Putamen (tissue), 1 donor: ENCODE measurements around the gene VAV2.

Experiments
- DNase-seq: peaks from one replicate; pipeline ENCODE4 v3.0.0-alpha.2; 2016; ENCODE audit warnings: low spot score

Gene VAV2

DNA sequence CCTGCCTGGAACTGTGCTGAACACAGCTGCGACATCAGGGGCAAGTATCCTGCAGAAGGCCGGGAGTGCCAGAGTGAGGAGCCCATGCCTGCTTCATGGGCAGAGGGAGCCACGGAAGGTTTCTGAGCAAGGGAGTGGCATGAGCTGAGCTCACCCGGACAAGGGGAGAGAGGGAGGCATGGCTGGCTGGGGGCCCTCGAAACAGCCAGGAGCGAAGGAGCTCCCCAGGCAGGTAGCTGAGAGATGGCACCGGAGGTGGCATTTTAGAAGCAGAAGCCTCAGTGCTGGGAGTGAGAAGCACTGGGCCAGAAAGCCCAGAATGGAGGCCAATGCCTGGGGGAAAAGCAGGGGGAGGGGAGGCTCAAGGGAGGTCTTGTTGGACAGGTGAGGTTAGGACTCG lies 197.1 kb downstream of the VAV2 start:
- DNase-seq: no peak

DNA sequence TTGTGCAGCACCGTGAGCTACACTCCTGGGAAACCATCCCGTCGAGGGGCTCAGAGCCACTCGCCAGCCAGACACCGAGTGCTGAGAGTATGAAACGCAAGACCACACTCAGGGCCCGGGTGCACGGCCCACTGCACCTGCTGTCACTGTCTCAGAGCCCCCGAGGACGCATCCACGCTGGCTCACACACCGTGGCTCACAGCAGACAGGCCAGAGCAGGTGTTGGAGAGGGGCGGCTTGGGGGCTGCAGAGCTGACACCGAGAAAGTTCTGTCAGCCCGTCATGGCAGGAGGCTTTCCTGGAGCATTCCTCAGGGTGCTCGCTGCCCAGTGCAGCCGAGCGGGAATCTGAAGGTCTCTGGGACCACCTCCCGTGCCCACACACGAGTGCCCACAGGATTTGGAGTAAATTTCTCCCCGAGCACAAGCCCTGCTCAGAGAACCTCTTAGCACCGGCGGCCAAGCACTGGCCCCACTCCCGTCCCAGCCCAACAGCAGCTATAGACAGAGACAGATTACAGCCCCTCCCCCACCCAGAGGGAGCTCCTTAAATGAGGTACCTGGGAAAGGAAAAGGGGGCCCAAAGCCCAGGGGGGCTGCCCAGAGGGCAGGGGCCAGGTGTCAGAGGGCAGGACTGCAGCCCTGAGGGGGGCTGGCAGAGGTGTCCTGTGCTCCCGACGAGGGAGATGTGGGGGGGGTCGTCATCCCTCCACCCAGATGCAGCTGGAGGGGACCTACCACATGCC lies 197.9 kb downstream of the VAV2 start:
- no peak for DNase-seq

DNA sequence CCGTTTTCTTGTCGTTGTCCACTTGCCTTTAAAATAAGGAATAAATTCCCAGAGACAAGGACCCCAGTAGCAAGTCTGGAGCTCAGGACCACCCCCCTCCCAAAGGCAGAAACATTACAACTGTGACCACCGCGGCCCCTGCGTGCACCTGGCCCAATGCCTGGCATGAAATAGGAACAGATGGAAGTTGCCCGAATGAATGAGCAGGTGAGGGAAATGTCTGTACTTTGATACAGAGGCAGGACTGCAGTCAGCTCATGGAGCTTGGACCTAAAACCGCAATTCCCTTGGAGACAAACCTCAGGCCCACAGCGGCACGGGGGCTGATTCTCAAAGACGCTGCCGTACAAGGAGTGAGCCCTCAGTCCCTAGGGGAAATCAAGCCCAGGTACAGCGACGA lies 198.7 kb downstream of the VAV2 start:
- DNase-seq: no peak

DNA sequence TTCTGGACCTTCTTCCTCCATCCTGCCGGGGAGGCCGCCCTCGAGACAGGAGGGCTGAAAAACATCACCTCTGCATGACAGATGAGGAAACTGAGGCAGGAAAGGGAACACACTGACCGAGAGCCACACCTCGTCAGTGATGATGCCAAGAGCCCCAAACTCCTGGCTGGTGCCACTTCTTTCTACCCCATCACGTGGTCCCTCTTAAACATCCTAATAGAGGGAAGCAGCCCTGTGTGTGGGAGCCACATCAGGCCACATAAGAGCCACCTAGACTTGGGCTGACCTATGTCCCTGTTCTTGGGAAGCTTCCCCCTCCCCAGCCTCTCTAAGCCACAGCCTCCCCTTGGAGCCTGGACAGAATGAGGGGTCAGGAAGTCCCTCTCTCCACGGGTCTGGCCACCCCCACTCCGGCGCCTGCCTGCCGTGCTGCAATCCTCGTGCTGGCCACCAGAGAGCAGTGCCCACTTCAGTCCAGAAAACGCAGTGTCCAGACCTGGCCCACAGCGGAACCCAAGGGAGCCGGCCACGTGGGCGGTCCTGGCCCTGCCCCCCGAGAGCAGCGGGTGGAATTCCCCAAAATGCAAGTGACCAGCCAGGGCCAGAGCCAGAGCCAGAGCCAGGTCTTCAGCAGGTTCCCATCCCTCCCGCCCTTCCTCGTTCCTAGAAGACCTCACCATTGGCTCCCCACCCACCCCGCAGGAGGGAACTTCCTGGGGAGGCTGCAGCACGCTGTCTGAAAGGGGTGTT lies 199.2 kb downstream of the VAV2 start:
- DNase-seq: peak; percentile 46

DNA sequence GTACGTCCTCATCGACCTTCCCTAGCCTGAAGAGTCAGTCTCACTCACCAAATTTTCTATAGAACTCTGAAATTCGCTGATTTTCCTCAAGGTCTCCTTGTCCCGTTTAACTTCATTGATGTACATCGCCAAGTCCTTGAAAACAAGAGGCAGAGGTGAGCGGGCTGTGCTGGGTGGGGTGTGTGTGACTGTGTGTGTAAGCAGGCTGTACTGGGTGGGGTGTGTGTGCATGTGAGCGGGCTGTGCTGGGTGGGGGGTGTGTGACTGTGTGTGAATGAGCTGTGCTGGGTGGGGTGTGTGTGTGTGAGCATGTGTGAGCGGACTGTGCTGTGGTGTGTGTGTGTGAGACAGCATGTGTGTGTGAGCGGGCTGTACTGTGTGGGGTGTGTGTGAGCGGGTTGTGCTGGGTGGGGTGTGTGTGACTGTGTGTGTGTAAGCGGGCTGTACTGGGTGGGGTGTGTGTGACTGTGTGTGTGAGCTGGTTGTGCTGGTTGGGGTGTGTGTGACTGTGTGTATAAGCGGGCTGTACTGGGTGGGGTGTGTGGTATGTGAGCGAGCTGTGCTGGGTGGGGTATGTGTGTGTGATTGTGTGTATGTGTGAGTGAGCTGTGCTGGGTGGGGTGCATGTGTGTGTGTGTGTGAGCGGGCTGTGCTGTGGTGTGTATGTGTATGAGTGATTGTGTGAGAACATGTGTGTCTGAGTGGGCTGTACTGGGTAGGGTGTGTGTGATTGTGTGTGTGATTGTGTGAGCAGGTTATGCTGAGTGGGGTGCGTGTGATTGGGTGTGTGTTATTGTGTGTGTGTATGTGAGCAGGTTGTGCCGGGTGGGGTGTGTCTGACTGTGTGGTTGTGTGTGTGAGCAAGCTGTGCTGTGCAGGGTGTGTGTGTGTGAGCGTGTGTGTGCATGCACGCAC lies 200.1 kb downstream of the VAV2 start:
- no peak for DNase-seq

DNA sequence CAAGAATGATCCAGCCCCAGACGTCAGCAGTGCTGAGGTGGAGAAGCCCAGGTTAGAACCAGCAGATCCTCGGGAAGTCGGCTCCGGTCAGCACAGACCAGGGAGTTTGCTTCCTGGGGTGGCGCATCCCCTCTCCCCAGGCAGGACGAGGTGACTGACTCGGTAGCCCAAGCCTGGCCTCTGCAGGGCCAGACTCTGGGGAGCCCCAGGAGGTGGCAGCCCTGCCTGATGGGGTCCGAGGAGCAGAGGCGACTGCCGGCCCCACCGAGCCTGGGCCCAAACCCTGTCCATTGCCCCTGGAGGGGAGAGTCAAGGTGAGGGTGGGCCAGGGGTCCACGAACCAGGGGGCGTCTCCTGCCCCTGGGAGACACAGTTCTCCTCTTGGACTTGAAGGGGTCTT lies 201.1 kb downstream of the VAV2 start:
- DNase-seq: no peak

DNA sequence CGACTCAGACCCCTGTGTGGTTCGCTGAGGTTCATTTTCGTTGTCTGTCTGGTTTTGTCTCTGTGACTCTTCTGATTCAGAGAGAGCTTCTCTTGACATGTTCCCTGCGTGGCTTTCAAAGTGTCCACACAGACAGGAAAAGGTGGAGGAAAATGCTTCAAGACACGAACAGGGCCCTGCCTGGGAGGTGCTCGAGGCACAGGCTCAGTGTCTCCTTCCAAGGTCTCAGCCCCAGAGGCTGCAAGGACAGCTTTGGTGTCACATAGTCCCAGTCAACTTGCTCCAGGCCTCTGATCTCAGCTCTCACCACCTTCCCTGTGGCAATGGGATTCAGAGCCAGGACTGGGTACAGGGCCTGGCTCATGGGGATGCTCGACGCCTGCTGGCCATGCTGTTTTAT lies 202.3 kb downstream of the VAV2 start:
- peak; percentile 18 for DNase-seq

DNA sequence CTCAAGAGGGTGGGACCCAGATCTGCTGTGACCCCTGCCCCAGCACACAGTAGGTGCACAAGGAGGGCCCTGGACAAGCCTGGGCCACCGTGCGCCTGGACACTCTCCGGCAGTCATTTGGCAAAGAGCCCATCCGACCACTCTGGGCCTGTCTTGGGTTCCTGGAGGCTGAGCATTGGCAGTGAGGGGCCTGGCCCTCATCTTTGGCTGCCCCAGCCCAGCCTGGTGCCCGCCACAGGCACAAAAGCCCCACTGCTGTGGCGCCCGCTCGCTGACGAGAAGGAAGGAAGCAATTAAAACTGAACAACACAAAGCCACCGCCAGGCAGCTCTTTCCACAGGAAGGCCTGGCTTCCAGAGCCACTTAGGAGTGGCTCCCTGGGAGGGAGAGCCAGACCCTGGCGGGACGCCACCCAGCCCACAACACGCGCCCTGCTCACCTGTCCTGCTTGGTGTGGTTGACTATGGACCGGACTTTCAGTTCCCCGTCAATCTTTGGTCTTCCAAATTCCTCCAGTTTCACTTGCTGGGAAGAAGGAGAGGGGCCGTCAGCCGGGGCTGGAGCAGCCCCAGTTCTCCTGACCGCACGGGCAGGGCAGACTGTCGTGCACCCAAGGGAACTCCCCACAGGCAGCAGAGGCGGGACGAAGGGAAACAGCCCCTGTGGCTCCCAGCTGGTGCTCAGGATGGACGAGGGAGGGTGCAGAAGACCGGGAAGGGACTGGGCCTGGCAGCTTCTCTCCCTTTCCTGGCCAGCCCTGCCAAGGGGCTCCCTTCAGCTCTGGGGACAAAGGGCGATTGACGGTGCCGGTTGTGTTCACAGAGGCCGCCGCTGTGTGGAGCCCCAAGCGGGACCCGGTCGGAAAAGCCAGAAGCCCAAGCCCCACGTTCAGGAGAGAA lies 203.1 kb downstream of the VAV2 start:
- DNase-seq: peak; percentile 88

DNA sequence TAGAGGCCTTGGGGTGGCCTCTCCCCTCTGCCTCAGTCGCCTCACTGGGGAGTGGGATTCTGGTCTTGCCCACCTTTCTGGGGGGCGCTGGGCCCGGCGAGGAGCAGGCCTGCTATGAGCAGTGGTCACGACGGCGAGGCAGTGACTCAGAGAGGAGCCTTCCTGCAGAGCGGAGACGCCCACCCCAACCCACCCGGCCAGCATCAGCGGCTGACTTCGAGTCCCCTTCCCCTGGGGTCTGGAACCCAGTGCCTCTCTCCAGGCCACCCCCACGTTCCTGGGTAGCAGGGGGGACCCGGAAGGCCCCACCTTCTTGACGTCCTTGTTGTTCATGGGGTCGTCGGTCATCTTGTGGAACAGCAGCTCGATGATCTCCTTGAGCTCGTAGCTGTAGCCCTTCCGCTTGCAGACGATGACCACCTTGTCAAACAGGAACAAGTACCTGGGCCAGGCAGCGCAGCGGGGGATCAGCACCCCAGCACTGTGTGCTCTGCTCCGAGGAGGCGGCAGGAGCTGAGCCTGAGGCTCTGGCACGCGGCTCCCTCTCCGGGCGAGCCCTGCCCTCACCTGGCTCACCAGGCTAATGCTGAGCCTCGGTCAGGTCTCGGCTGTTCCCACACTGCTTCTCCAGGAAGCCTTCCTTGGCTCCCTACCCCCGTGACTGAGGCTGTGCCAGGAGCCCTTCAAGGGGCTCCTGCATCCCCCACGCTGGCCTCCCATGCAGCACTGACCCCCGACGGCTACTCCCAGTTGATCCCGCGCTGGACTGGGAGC lies 203.9 kb downstream of the VAV2 start:
- no peak for DNase-seq

DNA sequence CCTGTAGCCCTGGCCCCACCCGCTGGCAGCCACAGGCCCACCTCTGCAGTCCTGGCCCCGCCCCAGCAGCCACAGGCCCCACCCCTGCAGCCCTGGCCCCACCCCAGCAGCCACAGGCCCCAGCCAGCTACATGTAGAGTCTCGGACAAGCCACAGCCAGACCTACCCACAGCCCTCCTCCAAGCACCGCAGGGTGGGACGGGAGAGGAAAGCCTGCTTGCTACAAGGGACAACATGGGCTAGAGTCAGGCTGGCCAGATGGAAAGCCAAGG lies 204.4 kb downstream of the VAV2 start:
- no peak for DNase-seq

DNA sequence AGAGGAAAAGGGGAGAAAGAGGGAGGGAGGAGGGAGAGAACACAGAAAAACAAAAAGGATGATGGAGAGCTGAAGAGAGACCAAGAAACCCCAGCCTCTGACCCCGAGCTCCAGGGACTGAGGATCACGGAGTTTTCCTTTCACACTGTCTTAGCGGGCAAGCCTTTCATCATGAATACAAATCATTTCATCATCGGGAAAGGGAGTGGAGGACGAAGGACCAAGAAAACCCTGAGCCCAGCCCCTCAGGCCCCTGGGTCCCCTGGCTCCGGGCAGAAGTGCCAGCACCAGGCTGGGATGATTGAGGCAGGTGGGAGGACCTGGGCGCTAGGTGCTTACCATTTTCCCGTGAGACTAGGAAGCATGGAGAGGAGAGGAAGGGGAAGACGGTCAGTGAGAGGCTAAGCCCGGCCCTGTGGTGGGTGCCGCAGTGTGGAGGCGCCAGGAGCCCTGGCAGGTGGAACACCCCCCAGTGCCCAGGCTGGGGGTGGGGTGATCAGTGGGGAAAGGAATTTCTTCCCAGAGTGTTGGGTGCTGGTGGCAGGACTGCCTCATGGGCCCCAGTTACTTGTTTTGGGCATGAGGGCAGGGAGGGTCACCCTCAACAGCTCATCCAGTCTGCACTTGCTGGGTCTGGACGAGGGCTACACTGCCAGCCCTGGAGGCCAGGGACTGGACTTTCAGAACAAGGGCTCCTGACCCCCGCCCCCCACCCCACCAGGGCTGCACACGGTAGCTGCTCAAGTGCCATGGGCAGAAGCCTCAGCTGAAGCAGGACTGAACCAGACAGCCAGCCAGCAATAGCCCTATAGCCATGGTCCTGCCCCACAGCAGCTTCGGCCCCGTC lies 205.0 kb downstream of the VAV2 start:
- no peak for DNase-seq

DNA sequence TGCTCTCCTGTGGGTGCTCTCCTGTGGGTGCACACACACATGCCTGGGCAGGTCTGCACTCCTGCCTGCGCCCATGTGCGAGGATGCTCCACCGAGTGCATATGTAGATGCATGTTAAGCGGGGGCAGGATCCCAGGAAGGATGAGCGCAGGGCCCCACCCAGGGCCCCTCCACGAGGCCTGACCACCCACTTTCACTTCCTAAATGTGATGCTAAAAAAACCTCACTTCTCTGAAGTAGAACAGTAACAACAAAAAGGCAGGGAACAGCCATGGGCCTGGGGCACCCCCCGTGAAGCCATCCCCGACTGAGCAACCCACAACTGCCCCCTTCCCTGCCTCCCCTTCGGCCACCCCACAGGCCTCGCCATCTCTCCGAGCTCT lies 205.8 kb downstream of the VAV2 start:
- DNase-seq: no peak

DNA sequence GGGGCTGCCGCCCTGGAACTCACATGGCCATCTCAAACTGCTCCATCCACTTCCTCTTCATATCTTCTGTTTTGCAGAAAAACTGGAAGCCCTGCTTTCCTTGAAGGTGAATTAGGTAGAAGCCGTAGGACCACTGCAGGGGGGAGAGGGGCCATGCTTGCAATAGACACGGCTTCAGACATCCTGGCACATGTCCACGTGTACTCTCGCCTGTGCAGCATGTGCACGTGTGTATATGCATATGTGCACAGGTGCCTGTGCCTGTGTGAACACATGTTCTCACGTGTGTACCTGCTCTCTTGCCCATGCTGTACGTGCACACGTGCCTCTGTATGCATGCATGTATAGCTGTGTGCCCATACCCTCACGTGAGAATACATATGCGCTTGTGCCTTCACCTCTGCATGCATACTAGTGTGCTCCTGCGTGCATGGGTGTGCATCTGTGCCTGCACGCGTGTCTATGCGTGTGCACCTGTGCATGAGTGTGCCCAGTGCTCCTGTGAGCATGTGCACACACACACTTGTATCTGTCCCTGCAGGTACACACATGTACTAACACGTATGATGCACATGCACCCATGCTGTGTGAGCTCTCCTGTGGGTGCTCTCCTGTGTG lies 206.3 kb downstream of the VAV2 start:
- no peak for DNase-seq

DNA sequence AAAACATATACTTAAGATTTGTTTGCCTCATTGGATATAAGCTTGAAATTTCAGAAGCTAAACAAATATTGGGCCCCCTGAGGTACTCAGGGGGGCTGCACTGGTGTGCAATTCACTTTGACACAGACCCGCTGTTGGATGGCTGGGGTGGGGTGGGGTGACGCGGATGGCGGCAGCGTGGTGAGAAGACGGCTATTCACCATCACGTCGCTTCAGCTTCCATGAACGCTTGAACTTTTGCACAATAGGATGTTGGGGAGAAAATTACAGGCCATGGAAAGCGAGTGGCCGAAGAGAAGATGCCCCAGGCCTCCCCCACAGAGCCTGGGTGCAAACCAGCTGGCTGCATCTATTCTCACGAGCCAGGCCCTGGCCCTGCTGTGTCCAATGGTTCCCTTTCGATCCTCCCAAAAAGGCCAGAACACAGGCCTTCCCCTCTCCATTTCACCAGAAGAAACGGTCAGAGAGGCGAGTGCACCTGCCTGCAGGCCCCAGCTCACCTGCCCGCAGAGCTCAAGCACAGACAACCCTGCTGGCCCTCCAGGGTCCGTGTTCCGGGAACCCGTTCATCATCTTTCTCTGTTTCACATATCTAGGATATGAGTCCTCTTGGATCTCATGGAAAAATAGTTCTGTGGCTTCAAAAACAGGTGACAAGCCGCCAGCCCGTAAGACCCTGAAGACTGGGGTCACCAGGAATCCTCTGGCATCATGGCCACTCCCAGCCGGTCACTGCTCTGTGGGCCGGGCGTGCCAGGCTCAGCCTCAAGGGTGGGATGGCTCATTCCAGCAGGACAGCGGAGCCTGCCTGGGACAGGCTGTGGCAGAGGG lies 207.2 kb downstream of the VAV2 start:
- no peak for DNase-seq

DNA sequence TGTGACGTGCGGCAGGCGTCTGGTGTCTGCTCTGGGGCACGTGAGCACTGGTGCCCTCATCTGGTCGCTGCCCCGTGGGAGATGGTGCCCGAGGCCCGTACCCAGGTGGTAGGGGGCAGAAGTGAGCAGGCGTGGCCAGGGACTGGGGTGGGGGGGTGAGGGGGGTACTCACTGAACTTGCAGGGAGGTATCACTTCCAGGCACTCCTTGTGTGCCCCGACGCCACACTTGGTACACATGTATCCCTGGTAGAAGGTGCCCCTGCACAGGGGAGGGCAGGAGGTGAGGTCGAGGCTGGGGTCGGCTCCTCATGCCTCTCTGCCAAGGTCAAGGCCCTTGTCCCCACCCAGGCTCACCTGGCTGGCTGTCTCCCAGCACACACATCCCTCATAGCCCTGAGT lies 208.8 kb downstream of the VAV2 start:
- DNase-seq: no peak

DNA sequence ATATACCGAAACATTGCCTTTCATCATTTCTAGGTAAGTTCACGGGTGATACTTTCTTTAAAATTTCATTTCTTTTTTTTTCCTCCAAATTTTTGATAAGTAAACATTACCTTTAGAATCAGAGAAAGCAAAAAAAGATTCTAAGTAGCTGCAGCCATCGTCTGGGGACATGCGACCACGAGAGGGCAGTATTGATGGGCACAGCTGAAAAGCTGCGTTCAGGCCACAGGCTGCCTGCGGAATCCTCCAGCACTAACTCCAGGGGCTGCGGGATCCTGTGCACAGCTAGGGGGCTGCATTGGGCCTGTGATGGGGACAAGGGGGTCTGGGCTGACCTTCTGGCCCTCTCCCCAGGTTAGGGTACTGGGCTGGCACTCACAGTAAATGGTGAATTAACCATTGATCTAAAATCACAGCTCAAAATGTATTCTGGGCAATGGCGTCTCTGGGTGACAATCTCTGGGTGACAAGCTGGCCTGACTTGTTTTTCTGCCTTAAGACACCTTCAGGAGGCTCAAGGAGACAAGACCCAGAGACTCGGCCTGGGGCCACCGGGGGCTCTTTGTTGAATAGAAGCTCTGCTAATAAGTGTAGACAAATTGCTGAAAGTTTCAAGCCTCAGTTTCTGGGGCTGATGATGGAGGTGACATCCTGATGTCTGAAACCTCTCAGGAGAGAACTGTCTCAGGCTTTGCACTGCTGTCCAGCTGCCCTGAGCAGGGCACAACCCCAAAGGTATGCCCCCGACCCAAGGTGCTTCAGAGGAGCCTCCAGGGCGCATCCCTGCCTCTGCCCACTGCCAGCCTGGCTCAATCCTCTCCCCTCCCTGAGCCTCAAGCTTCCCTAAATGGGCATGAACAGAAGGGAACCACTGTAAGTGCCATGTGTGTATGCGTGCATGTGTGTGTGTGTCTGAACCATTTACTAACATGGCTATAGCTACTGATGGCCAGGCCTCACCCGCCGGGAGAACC lies 209.7 kb downstream of the VAV2 start:
- peak; percentile 27 for DNase-seq

DNA sequence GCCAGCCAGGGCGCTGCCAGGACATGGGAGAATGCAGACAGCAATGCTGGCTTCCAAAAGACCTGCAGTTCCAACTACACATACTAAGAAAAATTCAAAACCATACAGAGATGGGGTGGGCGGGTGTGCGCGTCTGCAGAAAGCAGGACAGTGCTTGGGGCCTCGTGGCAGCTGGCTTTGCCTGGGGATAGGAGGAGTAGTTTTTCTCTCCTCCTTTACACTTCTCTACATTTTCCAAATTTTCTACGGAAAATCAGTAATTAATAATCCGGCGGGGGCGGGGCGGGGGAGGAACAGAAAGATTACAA lies 210.3 kb downstream of the VAV2 start:
- DNase-seq: no peak
